KG1 (cell line): ENCODE results near the gene APOBEC3G.
A peak's percentile ranks its signal among the peaks of the same experiment; 100 is the strongest.
"Not testable (repeated sequence)": the region's sequence is repeated elsewhere in the genome, so short reads cannot be mapped to it uniquely, and the experiment has no call there.

Source experiments
- DNase-seq: peaks from one replicate; lab custom pipeline; 2025; lab: John Stamatoyannopoulos, UW

Gene APOBEC3G

DNA sequence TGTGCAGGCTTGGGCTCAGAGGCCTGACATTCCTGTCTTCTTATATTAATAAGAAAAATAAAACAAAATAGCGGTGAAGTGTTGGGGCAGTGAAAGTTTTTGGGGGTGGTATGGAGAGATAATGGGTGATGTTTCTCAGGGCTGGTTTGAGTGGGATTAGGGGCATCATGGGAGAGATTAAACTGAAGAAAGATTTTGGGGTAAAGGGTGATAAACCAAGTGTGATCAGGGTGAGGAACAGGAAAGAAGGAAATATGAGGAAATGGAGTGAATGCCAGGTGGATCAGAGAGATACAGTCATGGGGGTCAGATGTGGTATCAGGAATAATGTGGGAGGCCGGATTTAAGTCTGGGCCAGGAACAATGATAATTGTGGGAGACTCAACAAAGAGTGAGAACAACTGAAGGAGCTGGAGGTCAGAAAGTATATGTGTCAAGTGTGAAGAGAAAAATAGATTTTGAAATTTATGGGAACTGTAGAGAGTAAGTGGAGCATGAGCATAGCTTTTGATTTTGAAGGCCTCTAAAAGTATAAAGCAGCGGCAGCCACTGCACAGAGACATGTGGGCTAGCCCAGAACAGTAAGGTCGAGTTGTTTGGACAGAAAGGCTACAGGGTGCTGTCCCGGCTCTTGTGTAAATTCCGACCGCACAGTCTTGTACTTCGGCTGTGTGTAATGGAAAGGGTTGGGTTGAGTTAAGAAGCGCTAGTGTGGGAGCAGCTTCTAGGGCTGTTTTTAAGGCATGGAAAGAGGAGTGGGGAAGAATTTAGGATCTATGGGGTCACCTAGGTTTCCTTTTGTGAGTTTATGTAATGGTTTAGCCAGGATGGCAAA, 10.4 kb upstream of the APOBEC3G start:
- DNase-seq = not testable (repeated sequence)

DNA sequence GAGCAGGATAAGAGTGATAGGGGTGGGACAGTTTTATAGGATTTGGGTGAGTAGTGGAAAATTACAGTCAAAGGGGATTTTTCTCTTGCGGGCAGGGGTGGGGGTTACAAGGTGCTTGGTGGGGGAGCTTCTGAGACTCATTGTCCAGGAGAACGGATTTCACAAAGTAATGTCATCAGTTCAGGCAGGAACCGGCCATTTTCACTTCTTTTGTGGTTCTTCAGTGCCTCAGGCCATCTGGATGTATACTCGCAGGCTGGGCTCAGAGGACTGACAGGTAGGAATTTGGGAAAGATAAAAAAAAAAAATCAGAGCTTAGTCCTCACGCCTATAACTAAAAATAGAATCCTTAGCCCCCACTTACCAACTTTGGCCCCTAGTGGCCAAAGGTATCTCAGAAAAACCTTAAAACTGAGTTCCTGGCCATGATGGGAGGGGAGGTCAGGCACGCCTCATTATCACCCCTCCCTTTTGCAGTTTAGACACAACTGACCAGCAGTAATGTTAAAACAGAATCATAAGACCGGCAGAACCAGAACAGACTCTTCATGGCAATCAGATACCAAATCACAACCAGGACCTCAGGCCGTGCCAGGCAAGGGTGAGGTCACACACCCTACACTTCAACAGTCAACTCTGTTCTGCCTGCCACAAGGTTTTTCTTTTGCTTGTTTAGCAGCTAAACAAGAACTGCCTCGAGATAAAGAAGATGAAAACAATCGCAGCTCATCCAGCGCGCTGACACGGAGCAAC, 8.9 kb upstream of the APOBEC3G start:
- DNase-seq = no peak

DNA sequence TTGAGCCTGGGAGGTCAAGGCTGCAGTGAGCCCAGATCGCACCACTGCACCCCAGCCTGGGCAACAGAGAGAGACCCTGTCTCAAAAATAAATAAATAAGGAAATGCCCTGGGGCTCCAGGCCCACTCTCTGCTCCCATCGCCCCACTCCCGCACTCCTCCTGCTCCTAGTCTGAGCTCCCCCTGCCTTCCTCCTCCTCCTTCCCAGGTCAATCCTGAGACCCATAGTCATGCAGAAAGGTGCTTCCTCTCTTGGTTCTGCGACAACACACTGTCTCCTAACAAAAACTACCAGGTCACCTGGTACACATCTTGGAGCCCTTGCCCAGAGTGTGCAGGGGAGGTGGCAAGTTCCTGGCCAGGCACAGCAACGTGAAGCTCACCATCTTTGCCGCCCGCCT, 6.9 kb upstream of the APOBEC3G start:
- no peak for DNase-seq

DNA sequence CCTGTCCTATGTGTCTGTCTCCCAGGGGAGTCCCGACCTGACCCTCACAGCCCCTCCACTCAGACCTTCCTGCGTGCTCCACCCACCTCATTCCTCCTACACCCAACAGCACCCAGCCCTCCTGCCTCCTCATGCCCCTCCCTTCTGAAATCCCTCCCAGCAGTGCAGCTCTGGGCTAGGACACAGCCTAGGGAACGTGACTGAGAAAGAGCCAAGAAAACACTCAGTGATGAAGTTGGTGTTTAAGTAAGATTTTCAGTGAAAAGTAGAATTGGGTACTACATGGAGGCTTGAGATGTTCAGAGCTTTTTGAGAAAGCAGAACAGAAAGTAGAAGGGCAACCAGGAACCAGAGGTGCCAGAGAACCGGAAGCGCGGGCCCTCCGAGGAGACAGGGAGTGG, 4.5 kb upstream of the APOBEC3G start:
- DNase-seq = not testable (repeated sequence)

DNA sequence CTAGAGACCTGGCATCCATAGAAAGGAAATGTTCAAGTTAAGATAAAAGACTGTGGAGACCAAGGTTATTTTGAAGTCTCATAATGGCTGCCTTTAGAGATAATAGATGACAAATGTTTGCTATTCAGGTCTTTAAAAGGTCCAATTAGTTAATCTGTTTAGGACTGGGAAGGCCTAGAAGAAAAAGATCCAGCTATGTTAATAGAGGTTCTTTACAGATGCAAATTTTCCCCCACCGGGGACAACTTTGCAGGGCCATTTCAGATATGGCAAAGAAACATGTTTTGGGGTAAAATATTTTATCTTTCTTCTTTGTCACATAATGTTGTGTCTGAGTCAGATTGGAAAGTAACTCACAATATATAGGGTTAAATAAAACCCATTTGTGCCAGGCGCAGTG, 3.1 kb upstream of the APOBEC3G start:
- no peak for DNase-seq

DNA sequence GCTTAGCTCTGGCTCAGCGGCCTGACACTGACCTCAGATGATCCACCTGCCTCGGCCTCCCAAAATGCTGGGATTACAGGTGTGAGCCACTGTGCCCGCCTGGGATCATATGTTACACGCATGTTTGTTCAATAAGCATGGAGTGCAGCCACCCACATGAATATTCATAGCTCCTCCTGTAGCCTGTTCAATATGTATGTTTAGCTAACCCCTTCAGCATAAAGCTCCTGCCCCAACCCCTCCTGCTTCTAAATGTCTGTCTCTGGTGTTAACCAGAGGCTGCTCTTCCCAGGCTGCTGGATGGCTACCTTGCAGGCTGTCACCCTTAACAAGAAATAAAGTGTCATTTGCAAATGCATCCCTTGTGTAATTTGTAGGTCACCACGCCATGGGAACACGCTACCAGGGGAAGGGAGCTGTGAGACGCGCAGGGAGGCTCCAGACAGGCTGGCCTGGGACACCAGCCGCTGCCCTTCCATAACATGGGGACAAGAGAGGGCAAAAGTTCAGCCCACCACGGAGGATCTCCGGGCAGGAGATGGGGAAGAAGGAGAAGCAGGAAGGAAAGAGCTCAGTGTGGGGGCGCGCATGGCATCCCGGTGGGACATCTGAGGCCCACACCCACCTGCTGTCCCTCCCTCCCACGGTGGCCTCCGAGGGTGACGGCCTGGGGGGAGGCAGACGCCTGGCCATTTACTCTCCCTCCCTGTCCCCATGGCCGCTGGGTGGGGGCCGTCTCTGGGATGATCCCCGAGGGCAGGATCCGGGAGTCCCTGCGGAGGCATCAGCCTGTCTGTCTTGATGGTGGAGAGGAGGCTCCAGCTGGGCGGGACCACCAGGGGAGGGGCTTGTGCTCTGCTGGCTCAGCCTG, 685 bp upstream of the APOBEC3G start:
- DNase-seq = not testable (repeated sequence)

DNA sequence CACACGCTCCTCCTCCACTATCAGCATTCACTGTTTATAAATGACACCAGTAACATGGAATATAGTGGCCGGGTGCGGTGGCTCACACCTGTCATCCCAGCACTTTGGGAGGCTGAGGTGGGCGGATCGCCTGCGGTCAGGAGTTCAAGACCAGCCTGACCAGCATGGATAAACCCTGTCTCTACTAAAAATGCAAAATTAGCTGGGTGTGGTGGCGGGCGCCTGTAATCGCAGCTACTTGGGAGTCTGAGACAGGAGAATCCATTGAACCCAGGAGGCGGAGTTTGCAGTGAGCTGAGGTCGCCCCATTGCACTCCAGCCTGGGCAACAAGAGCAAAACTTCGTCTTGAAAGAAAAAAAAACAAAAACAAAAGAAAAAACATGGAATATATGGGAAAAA, 837 bp downstream of the APOBEC3G start:
- not testable (repeated sequence) for DNase-seq

DNA sequence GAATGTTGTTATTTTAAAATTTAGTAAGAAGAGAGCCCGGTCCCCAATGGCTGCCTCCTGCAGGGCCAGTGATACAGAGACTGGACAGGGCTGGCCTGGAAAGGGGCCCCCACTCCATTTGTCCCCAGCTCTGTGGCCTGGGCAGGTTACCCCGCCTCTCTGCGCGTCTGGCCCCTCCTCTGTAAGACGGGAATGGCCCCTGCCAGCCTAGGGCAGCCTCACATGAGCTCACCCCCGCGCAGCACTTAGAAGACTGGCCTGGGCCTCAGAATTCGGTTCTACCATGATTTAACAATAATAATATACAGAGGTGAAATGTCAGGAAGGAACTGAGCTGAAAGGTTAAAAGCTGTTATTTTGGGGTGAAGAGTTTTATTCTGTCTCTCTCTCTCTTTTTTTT, 1.3 kb downstream of the APOBEC3G start:
- DNase-seq = no peak

DNA sequence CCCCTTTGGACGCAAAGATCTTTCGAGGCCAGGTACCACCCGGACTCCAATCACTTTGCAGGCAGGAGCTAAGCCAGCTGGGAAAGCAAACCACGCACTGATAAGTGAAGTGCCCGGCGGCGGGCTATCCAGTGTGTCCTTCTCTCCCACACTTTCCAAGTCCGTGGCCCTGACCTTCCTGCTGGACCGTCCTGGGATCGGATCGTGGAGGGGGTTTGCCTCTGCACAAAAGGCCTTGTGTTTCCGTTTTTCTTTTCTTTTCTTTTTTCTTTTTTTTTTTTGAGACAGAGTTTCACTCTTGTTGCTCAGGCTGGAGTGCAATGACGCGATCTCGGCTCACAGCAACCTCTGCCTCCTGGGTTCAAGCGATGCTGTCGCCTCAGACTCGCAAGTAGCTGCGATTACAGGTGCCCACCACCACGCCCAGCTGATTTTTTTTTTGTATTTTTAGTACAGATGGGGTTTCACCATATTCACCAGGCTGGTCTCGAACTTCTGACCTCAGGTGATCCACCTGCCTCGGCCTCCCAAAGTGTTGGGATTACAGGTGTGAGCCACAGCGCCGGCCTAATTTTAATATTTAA, 2.1 kb downstream of the APOBEC3G start:
- not testable (repeated sequence) for DNase-seq

DNA sequence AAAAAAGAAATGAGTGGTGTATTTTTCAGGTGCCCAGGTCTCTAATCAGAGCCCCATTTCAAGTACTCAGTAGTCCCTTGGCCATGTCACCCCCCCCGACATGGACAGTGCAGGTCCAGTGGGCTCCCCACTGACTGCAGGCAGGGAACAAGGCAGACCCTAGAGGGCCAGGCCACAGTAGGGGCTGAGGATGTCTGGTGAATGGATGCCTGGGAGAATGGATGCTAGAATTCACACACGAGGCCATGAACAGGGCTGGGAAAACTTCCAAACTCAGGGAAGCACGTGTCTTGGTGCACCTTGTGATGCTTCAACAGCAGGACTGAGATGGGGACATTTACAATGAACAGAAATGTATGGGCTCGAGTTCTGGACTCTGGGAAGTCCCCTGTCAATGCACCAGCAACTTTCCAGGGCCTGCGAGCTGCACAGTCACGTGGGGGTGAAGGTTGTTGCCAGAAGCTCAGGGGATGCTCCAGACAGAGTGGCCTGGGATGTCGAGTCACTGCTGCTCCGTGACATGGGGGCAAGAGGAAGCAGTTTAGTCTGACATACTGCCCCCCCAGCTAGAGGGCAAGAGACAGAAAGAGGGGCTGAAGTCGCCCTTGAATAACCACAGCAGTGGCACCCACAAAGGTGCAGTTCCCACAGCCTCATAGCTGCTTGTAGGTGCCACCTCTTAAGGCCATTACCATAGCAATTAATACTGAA, 3.1 kb downstream of the APOBEC3G start:
- no peak for DNase-seq

DNA sequence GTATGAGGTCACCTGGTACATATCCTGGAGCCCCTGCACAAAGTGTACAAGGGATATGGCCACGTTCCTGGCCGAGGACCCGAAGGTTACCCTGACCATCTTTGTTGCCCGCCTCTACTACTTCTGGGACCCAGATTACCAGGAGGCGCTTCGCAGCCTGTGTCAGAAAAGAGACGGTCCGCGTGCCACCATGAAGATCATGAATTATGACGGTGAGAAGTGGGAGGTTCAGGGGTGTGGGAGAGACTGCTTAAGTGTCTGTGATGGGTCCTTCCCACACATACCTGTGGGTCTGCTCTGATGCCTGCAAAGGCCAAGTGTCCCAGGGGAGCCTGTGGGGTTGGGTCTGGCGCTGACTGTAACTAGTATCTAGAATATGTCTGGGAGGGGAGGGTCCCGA, 3.9 kb downstream of the APOBEC3G start:
- no peak for DNase-seq

DNA sequence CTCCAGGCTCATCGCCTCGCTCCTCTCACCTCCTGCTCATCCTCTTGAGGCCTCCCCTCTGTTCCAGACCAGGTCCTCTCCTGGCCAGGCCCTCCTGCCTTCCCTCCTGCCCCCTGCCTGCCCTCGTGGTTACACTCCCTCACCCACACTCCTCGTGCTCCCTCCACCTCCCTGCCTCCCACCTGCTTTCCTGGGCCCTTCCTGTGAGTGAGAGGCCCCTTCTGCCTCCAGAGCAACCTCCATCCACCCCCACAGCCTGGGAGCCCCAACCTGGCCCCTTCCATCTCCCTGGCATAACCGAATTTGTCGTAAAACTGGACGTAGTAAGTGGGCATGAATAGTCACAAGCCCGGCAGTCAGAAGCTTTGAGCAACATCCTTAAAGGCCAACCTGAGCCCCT, 4.5 kb downstream of the APOBEC3G start:
- no peak for DNase-seq

DNA sequence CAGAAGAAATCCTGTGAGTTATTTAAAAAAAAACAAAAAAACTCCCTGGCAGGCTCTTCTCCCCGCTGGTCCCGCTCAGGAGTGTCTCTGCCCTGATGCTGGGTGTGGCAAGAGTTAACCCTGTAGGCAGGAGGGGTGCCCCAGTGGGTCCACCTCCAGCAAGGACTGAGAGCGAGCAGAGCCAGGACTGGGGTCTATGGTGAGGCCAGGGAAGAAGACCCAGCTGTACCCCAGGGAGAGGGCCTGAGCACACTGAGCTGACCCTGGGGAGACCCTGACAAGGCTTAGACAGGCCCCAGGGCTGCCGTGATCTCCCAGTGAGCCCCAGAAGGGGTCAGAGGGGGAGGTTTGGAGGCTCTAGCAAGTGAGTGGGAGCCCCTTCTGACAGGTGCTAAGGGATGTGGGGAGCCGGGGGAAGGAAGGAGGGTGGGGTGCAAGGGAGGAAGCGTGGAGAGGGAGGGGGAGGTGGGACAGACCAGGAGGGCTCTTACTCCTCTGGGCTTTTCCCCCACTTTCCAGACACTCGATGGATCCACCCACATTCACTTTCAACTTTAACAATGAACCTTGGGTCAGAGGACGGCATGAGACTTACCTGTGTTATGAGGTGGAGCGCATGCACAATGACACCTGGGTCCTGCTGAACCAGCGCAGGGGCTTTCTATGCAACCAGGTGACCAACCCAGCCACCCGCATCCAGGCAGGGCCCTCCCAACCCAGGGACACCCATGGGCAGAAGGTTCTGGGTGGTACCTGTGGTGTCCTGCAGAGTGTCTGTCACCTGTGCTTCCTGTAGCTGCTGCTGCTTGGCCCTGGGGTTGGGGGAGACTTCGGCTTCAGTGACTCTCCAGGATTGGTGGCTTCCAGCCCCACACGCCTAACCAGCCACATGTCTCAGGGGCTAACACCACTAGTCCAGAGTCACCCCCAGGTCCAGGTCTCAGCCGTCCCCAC, 6.4 kb downstream of the APOBEC3G start:
- DNase-seq = no peak

DNA sequence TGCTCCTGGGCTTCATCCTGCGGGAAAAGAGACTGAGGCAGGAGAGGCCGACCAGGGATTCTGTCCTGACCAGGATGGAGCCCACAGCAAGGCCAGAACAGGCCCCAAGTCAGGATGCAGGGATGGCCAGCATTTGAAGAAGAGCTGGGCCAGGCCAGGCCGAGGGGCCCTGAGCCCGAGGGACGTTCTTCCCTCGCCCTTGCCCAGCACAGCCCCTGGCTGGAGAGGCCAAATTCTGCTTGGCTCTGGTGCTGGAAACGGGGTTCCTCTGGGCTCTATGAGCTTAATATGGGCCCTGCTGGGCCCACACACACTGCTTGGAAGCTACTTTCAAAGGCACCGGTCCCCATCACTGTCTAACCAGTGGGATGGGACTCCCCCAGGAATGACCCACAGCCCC, 7.6 kb downstream of the APOBEC3G start:
- no peak for DNase-seq

DNA sequence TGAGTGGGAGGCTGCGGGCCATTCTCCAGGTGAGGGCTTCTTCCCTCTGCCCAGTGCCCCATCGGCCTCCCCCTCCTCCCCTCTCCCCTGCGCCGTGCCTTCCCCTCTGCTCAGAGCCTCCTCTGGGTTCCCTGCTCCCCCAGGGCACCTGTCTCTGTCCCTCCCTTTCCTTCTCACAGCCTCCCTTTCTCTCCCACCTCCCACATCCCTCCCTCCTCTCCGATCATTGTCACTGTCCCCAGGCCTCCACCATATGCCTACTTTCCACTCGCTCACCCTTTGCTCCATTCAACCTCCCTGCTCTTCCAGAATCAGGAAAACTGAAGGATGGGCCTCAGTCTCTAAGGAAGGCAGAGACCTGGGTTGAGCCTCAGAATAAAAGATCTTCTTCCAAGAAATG, 10.0 kb downstream of the APOBEC3G start:
- DNase-seq = no peak

DNA sequence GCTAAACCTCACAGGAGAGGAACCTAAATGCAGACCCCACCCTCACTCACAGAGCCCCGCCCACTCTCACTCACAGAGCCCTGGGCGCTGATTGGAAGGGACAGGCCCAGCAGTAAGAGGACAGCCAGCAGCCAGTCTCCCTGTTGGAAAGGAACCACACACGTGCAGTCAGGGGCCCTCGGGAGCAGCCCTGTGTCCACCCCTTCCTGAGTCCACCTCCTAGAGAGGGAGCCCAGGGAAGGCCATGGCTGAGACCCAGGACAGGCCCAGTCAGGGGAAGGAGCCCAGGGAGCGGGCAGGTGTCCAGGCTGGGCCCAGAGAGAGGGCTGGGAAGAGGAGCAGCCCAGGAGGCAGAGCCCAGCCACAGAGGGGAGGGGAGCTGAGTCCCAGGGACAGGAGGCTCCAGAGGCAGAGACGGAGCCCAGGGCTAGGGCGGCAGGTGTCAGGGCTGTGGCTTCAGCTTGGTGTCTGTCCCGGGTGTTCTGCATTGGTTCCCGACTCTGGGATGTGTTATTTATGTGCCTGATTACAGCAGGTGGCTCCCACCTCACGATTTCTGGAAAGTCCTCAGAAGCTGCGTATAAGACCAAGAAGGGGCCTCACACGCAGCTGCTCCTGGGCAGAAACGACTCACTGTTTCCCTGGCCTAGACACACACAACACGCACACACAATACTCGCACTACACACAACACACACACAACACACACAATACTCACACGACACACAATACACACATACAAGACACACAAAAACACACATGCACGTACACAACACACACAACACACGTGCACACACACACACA, 11.0 kb downstream of the APOBEC3G start:
- no peak for DNase-seq

DNA sequence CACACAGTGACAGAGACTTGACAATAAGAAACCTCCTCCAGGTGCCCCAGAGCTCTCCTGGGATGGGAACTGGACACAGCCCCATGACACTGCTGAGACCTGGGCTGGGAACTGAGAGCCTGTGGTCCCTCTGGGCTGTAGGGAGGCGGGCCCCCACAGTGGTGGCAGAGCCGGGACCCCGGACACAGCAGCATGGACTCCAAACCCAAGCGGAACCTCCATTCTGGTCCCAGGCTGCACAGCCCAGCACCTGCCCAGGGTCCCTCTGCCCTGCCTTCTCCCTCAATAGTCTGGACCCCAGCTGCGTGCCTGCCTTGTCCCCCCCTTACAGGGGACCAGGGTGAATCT, 11.6 kb downstream of the APOBEC3G start:
- DNase-seq = no peak

DNA sequence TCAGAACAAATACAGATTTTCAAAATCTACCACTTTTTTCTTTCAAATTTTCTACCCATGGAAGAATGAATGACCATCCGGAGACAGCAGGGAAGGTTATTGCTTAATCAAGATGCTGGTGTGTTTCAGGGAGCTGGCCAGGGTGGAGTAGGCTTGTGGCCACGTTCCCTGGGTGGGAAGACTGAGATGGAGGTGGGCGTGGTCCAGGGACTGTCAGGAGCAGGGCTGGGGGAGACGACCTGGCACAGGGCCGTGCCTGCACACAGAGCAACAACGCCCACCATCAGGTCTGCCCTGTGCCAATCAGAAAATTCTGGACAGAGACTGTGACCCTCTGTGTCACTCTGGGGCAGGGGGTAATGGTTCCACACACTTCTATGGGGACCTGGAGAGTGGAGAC, 12.9 kb downstream of the APOBEC3G start:
- no peak for DNase-seq

DNA sequence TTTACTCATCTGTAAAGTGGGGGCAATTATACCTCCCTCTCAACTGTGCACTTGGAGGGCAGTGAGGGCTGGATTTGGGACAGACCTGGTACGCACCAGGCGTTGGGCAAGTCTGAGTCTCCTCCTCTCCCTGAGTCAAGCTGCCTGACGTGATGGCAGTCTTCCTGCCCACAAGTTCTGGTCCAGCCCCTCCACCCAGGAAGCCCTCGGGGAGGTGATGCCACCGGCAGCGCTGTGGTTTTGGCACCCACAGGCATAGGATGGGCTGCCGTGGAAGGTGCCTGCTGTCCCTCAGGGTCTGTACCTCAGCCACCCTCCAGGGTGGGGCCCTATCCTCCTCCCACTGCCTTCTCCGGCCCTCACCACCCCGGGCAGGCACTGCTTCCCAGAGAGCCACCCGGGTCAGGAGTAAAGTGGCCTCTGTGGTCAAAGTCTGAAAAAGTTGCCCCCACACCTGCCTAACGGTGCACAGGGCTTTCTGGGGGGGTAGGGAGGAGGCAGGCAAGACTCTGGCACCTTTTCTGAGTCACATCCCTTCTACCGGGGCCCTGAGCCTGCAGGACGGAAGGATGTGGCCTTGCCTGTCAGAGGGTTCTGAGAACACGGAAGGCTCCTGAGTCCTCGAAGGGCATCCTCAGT, 13.5 kb downstream of the APOBEC3G start:
- DNase-seq = peak; percentile 14
